ENCODE data around the gene LIN28A. TPM values are rescaled to one million over a fixed set of nuclear protein-coding genes. Genes with fewer than 3 reads are reported as not detected.

Gene LIN28A
- total RNA-seq, 2 donors from 2014 or later = not detected

DNA sequence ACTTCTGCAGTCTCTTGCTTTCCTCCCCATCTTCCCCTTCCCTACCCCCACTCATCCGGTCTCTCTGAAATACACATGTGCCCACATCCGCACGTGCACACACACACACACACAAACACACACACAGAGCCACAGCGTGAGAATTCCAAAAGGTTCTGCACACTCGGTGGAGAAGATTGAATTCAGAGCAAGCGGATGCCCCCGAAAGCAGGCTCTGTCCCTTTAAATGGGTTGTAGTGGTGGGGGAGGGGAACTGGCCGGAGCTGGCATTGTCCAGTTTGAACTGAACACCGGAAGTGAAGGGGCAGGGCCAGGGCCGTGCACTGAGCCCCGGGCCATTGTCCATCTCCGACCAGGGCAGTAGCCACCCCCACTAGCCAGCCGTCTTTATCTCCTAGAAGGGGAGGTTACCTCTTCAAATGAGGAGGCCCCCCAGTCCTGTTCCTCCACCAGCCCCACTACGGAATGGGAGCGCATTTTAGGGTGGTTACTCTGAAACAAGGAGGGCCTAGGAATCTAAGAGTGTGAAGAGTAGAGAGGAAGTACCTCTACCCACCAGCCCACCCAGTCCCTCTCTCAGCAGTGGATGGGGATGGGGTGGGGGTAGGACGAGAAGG is 1.3 kb upstream of the LIN28A start:
- no peak for ATAC-seq (ENCODE audit: insufficient number of reproducible peaks, low FRiP score, low read depth)
- TF ChIP-seq, protein P1, sequence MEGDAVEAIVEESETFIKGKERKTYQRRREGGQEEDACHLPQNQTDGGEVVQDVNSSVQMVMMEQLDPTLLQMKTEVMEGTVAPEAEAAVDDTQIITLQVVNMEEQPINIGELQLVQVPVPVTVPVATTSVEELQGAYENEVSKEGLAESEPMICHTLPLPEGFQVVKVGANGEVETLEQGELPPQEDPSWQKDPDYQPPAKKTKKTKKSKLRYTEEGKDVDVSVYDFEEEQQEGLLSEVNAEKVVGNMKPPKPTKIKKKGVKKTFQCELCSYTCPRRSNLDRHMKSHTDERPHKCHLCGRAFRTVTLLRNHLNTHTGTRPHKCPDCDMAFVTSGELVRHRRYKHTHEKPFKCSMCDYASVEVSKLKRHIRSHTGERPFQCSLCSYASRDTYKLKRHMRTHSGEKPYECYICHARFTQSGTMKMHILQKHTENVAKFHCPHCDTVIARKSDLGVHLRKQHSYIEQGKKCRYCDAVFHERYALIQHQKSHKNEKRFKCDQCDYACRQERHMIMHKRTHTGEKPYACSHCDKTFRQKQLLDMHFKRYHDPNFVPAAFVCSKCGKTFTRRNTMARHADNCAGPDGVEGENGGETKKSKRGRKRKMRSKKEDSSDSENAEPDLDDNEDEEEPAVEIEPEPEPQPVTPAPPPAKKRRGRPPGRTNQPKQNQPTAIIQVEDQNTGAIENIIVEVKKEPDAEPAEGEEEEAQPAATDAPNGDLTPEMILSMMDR (IDR thresholded peaks at IDR 0.05) = no peak
- H3K9me3 ChIP-seq = no peaks in the 10 kb centered on the region

DNA sequence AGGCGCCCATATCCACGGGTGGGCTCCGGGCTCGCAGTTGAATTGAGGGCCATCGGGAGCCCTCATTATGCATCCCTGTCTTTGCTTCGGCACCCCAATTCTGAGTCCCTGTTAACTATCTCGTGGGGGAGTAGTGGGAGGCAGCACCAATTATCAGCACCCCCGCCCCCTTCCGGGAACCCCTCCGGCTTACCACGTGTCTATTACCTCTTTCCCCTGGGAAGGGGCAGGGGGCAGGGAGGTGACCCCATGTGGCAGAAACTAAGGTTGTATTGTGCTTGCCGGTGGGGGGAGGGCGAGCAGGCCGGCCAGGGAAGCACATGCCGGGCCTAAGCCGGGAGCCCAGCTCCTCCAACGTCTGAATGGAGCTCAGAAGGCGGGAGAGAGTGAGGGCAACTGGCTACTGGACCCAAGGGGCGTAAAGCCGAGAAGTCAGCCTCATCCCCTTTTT is 1.0 kb downstream of the LIN28A start:
- no peak for DNase-seq (ENCODE audit: low spot score)

More for the DNA sequence above, 1.3 kb upstream of the LIN28A start:
- H3K27me3 ChIP-seq (replicated peaks; ENCODE audit: insufficient read depth) = peaks cover 16% of the 10 kb centered on the region
- H3K4me1 ChIP-seq (ENCODE audit: control insufficient read depth in 1 of 2, low read depth in 2 of 2) = no peaks in the 10 kb centered on the region
- H3K36me3 ChIP-seq = no peaks in the 10 kb centered on the region
- no peak for DNase-seq (ENCODE audit: low spot score)
- no peak overlapping the region for H3K27ac ChIP-seq
- H3K4me3 ChIP-seq = no peak overlapping the region

DNA sequence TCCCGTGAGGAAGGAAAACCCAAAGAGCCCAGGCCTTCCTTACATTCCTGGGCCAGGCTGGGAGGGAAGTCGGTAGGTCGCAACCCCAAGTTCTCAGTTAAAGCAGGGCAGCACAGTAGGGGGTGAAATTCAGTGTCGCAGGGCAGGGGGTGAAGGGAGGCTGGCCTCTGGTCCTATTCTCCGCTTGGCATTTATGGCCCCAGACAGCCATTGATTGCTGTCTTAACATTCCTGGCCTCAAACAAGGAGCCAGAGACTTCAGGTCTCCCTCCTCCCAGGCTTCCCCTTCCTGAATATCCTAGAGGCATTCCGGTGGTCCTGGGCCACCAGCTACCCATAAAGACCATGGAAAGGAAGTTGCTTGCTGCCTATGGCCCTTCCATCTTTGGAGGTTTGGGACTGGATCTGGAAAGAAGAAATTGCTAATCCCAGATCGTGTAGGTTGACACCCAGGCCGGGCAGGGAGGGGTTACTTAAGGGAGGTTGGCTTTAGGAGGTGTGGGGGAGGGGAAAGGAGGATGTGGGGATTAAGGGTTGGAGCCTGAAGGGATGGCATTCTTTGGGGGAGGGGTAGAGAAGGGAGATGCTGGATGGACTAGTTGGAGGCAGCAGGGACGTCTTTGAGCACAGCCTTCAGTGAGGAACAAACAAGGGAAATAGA is 1.7 kb downstream of the LIN28A start:
- no peaks in the 10 kb centered on the region for H3K9me3 ChIP-seq
- no peaks in the 10 kb centered on the region for H3K36me3 ChIP-seq
- H3K27ac ChIP-seq = no peak overlapping the region
- DNase-seq (ENCODE audit: low spot score) (no peak), ATAC-seq (ENCODE audit: insufficient number of reproducible peaks, low FRiP score, low read depth) (no peak)
- TF ChIP-seq, protein P1 (IDR thresholded peaks at IDR 0.05) = no peak
- no peak overlapping the region for H3K4me3 ChIP-seq
- H3K27me3 ChIP-seq (replicated peaks; ENCODE audit: insufficient read depth) = peaks cover 17% of the 10 kb centered on the region
- H3K4me1 ChIP-seq (ENCODE audit: control insufficient read depth in 1 of 2, low read depth in 2 of 2) = no peaks in the 10 kb centered on the region

More for the DNA sequence above, 1.0 kb downstream of the LIN28A start:
- TF ChIP-seq, protein P1 (IDR thresholded peaks at IDR 0.05) = no peak
- H3K36me3 ChIP-seq = no peaks in the 10 kb centered on the region
- H3K4me1 ChIP-seq (ENCODE audit: control insufficient read depth in 1 of 2, low read depth in 2 of 2) = no peaks in the 10 kb centered on the region
- no peak overlapping the region for H3K27ac ChIP-seq
- ATAC-seq (ENCODE audit: insufficient number of reproducible peaks, low FRiP score, low read depth) = no peak
- H3K9me3 ChIP-seq = no peaks in the 10 kb centered on the region
- H3K27me3 ChIP-seq (replicated peaks; ENCODE audit: insufficient read depth) = peaks cover 17% of the 10 kb centered on the region
- no peak overlapping the region for H3K4me3 ChIP-seq

DNA sequence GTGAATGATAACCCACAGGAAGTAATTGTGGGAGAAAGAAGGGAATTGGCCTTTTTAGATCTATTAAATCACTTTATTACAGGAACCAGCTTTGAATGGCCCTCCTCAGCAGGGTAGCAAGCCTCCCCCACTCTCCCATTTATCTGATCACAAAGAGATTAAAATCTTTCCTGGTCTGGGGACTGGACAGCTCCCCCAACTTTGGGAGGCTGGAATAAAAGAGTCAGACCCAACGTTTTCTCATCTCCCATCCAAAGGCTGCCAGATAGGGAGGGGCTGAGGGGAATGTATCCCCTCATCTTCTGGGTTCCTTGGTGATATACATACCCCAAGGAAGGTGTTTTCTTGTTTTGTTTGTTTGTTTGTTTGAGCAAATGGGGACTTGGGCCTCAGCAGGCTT is 2.4 kb downstream of the LIN28A start:
- H3K9me3 ChIP-seq = no peaks in the 10 kb centered on the region
- ATAC-seq (ENCODE audit: insufficient number of reproducible peaks, low FRiP score, low read depth) (no peak), DNase-seq (ENCODE audit: low spot score) (no peak)
- no peak overlapping the region for H3K4me3 ChIP-seq
- no peak overlapping the region for H3K27ac ChIP-seq
- TF ChIP-seq, protein P1 (IDR thresholded peaks at IDR 0.05) = no peak
- no peaks in the 10 kb centered on the region for H3K36me3 ChIP-seq
- no peaks in the 10 kb centered on the region for H3K4me1 ChIP-seq (ENCODE audit: control insufficient read depth in 1 of 2, low read depth in 2 of 2)
- peaks cover 17% of the 10 kb centered on the region for H3K27me3 ChIP-seq (replicated peaks; ENCODE audit: insufficient read depth)

DNA sequence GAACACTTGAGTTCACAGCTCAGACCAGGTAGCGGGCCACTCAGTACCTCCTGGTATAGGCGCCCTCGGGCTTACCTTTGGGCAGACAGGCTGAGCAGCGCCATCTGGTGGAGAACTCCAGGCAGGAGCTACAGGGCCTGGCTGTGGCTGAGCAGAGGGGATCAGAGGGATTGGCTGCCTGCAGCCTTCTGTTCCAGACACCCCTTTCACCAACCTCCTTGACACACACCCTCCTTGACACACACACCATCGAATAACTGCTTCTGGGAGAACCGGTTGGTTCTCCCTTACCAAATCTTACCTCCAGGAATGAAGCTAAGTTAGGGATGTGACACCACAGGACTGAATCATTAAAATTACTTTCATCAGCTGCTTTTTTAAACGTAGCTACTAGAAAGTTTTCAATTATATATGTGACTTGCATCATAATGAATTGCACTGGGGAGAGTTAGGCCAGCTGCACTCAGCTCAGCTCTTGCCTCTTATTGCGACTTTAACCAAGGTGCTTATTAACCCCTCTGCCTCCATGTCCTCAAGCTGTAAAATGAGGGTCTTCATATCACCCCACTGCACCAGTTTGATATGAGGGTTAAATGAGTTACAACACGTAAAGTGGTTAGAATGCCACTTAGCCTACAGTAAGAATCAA is 6.6 kb downstream of the LIN28A start:
- H3K4me3 ChIP-seq = no peak overlapping the region
- no peaks in the 10 kb centered on the region for H3K36me3 ChIP-seq
- TF ChIP-seq, protein P1 (IDR thresholded peaks at IDR 0.05) = peak; percentile 56
- ATAC-seq (ENCODE audit: insufficient number of reproducible peaks, low FRiP score, low read depth) (no peak), DNase-seq (ENCODE audit: low spot score) (no peak)
- peaks cover 7% of the 10 kb centered on the region for H3K27me3 ChIP-seq (replicated peaks; ENCODE audit: insufficient read depth)
- H3K9me3 ChIP-seq = no peaks in the 10 kb centered on the region
- no peaks in the 10 kb centered on the region for H3K4me1 ChIP-seq (ENCODE audit: control insufficient read depth in 1 of 2, low read depth in 2 of 2)
- H3K27ac ChIP-seq = no peak overlapping the region
